WTC11 (cell line): ENCODE results near the gene SUCLG2. TPM values are rescaled to one million over a fixed set of nuclear protein-coding genes. Genes with fewer than 3 reads are reported as not detected.

Experiments
- ATAC-seq: fragments of 200-7000 bp; cut with Tn5 transposase; 2 replicates; pipeline ENCODE4 v1.10.0; 2021; ENCODE audit warnings: mild to moderate bottlenecking, moderate library complexity
- CTCF ChIA-PET: fragments of 300-600 bp; sonication (Branson Sonifier 250); formaldehyde crosslinking; loops from one replicate; lab custom pipeline; 2021; ENCODE audit warnings: antibody characterized with exemption; lab: Charles Lee
- POLR2A ChIA-PET: fragments of 350-600 bp; sonication (Branson Sonifier 250); formaldehyde crosslinking; loops from one replicate; lab custom pipeline; 2021; ENCODE audit warnings: antibody characterized with exemption; lab: Charles Lee
- DNase-seq: peaks from one replicate; pipeline ENCODE4 v3.0.0; 2021; ENCODE audit warnings: low spot score
- H3K27ac Mint-ChIP-seq: 2 replicates; pipeline ENCODE4 v1.8.0; 2021; ENCODE audit warnings: mixed read lengths
- H3K27me3 Mint-ChIP-seq: 2 replicates; pipeline ENCODE4 v1.8.0; 2021; ENCODE audit warnings: low read depth, mild to moderate bottlenecking, moderate library complexity, mixed read lengths
- H3K36me3 Mint-ChIP-seq: 2 replicates; pipeline ENCODE4 v1.8.0; 2021; ENCODE audit warnings: mixed read lengths
- H3K4me1 Mint-ChIP-seq: 2 replicates; pipeline ENCODE4 v1.8.0; 2022; ENCODE audit warnings: mixed read lengths
- H3K4me3 Mint-ChIP-seq: 2 replicates; pipeline ENCODE4 v1.8.0; 2021; ENCODE audit warnings: mild to moderate bottlenecking, moderate library complexity, mixed read lengths
- H3K9me3 Mint-ChIP-seq: 2 replicates; pipeline ENCODE4 v1.8.0; 2021; ENCODE audit warnings: mixed read lengths
- CBFB ChIP-seq: sonication (generic); formaldehyde crosslinking; IDR thresholded peaks from 2 replicates; pipeline ENCODE4 v1.8.1; 2022; ENCODE audit warnings: mild to moderate bottlenecking, low read depth, missing genetic modification reagents
- CREB1 ChIP-seq: sonication (generic); formaldehyde crosslinking; IDR thresholded peaks from 2 replicates; pipeline ENCODE4 v1.8.0; 2023; ENCODE audit warnings: mild to moderate bottlenecking, missing genetic modification reagents
- CREM ChIP-seq: sonication (generic); formaldehyde crosslinking; IDR thresholded peaks from 2 replicates; pipeline ENCODE4 v1.8.1; 2022; ENCODE audit warnings: mild to moderate bottlenecking, missing genetic modification reagents, moderate library complexity
- EMX1 ChIP-seq: fragments of 250-450 bp; sonication (Bioruptor Pico); IDR thresholded peaks from 2 replicates; pipeline ENCODE4 v1.8.0; 2021; ENCODE audit warnings: mild to moderate bottlenecking
- FOXP4 ChIP-seq: sonication (generic); formaldehyde crosslinking; IDR thresholded peaks from 2 replicates; pipeline ENCODE4 v1.8.0; 2022; ENCODE audit warnings: mild to moderate bottlenecking, missing genetic modification reagents
- IRF2 ChIP-seq: sonication (generic); formaldehyde crosslinking; IDR thresholded peaks from 2 replicates; pipeline ENCODE4 v1.8.0; 2022; ENCODE audit warnings: low read depth, missing genetic modification reagents, borderline replicate concordance
- JAZF1 ChIP-seq: fragments of 250-450 bp; sonication (Bioruptor Pico); IDR thresholded peaks from 2 replicates; pipeline ENCODE4 v1.9.0; 2021; ENCODE audit warnings: moderate library complexity, mild to moderate bottlenecking, inconsistent platforms
- JUN ChIP-seq: sonication (generic); formaldehyde crosslinking; IDR thresholded peaks from 2 replicates; pipeline ENCODE4 v1.8.0; 2023; ENCODE audit warnings: mild to moderate bottlenecking, missing genetic modification reagents
- NR1H2 ChIP-seq: sonication (generic); formaldehyde crosslinking; IDR thresholded peaks from 2 replicates; pipeline ENCODE4 v1.9.0; 2021; ENCODE audit warnings: mild to moderate bottlenecking, moderate library complexity, missing genetic modification reagents
- NR2C2 ChIP-seq: sonication (generic); formaldehyde crosslinking; IDR thresholded peaks from 2 replicates; pipeline ENCODE4 v1.8.0; 2022; ENCODE audit warnings: mild to moderate bottlenecking, missing genetic modification reagents
- OVOL2 ChIP-seq: fragments of 250-450 bp; sonication (Bioruptor Pico); IDR thresholded peaks from 2 replicates; pipeline ENCODE4 v1.9.0; 2021; ENCODE audit warnings: mild to moderate bottlenecking, borderline replicate concordance
- SMAD3 ChIP-seq: sonication (generic); formaldehyde crosslinking; IDR thresholded peaks from 2 replicates; pipeline ENCODE4 v1.8.0; 2022; ENCODE audit warnings: missing genetic modification reagents, mild to moderate bottlenecking, borderline replicate concordance
- TEAD4 ChIP-seq: sonication (generic); formaldehyde crosslinking; IDR thresholded peaks from 2 replicates; pipeline ENCODE4 v1.8.0; 2022; ENCODE audit warnings: mild to moderate bottlenecking, missing genetic modification reagents
- ZNF219 ChIP-seq: sonication (generic); formaldehyde crosslinking; IDR thresholded peaks from 2 replicates; pipeline ENCODE4 v1.8.0; 2023; ENCODE audit warnings: missing genetic modification reagents, mild to moderate bottlenecking, borderline replicate concordance
- ZNF416 ChIP-seq: fragments of 250-450 bp; sonication (Bioruptor Pico); IDR thresholded peaks from 2 replicates; pipeline ENCODE4 v1.9.0; 2021; ENCODE audit warnings: mild to moderate bottlenecking, inconsistent platforms
- ZNF423 ChIP-seq: fragments of 250-450 bp; sonication (Bioruptor Pico); IDR thresholded peaks from 2 replicates; pipeline ENCODE4 v2.1.2; 2022; ENCODE audit warnings: mild to moderate bottlenecking, moderate library complexity
- total RNA-seq: library from RNA; stranded (reverse); gene quantifications from 3 replicates; pipeline ENCODE4 v1.2.3, GENCODE V29; 2021
- TF ChIP-seq, protein P1 (sequence below): sonication (generic); formaldehyde crosslinking; IDR thresholded peaks from 2 replicates; pipeline ENCODE4 v1.8.0; 2022; ENCODE audit warnings: mild to moderate bottlenecking, missing genetic modification reagents
- TF ChIP-seq, protein P2 (sequence below): sonication (generic); formaldehyde crosslinking; conservative IDR thresholded peaks from 2 replicates; pipeline ENCODE4 v1.8.1; 2022; ENCODE audit warnings: mild to moderate bottlenecking, missing genetic modification reagents
- TF ChIP-seq, protein P3 (sequence below): sonication (generic); formaldehyde crosslinking; conservative IDR thresholded peaks from 2 replicates; pipeline ENCODE4 v1.8.1; 2023; ENCODE audit warnings: mild to moderate bottlenecking, low read depth, missing genetic modification reagents, moderate library complexity
- TF ChIP-seq, protein P4 (sequence below): sonication (generic); formaldehyde crosslinking; IDR thresholded peaks from 2 replicates; pipeline ENCODE4 v1.8.1; 2022; ENCODE audit warnings: missing genetic modification reagents, borderline replicate concordance

Gene SUCLG2
- total RNA-seq, 1 experiment from 2014 or later = 39.7 TPM

DNA sequence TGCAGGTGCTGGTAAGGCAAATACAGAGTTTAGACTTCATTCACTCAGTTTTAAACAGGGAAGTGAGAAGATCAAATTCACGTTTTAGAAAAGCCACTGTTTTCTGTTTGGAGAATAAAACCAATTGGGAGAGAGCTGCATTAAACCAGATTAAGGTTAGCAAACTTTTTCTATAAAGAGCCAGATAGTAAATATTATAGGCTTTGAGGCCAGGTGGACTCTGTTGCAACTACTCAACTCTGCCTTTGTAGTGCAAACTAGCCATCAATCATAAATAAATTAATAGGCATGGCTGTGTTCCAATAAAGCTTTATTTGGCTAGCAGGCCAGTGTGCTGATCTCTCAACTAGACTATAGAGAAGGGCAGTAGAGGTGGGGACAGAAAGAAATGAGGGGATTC lies 33.5 kb downstream of the SUCLG2 start:
- no peaks in the 10 kb centered on the region for H3K36me3 Mint-ChIP-seq
- DNase-seq (no peak), ATAC-seq (no peak)
- H3K4me3 Mint-ChIP-seq = no peak overlapping the region
- no peaks in the 10 kb centered on the region for H3K27me3 Mint-ChIP-seq
- H3K4me1 Mint-ChIP-seq = peaks cover 12% of the 10 kb centered on the region
- no peak overlapping the region for H3K27ac Mint-ChIP-seq
- POLR2A ChIA-PET = interaction anchor here (0.6 kb wide), 1 partner anchor 50 kb away, joined by 5 read pairs; no protein-coding TSS in a partner anchor
- no peaks in the 10 kb centered on the region for H3K9me3 Mint-ChIP-seq
- CTCF ChIA-PET = no interaction called here
- TF ChIP-seq JUN (CRISPR knock-in tag) = no peak

DNA sequence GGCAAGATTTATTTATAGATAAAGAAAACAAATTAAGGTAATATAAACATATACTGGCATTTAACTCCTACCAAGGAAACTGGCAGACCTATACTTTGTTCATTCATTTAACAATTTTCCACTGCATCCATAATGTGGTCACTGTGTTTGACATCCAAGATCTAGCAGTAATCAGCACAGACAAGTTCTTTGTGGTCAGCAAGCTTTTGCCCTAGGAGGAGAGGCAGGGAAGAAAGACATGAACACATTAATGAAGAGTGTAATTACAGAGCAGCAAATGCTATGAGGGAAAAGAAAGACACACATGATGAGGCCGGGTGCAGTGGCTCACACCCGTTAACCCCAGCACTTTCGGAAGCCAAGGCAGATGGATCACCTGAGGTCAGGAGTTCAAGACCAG lies 34.4 kb downstream of the SUCLG2 start:
- ChIA-PET POLR2A (no interaction called here), CTCF (no interaction called here)
- DNase-seq (no peak), ATAC-seq (no peak)
- H3K36me3 Mint-ChIP-seq = no peaks in the 10 kb centered on the region
- peak overlapping the region; percentile 55 for H3K27ac Mint-ChIP-seq
- no peaks in the 10 kb centered on the region for H3K27me3 Mint-ChIP-seq
- no peaks in the 10 kb centered on the region for H3K9me3 Mint-ChIP-seq
- H3K4me1 Mint-ChIP-seq = peaks cover 20% of the 10 kb centered on the region
- no peak overlapping the region for H3K4me3 Mint-ChIP-seq
- TF ChIP-seq TEAD4 (CRISPR knock-in tag) (no peak), SMAD3 (CRISPR knock-in tag) (no peak), ZNF219 (CRISPR knock-in tag) (no peak), IRF2 (CRISPR knock-in tag) (no peak), EMX1 (no peak), CREB1 (no peak), CBFB (CRISPR knock-in tag) (no peak), OVOL2 (CRISPR knock-in tag) (no peak), CREM (CRISPR knock-in tag) (no peak), JAZF1 (no peak), ZNF423 (CRISPR knock-in tag) (no peak), FOXP4 (CRISPR knock-in tag) (no peak), NR2C2 (no peak), NR1H2 (CRISPR knock-in tag) (no peak), ZNF416 (CRISPR knock-in tag) (no peak)
- TF ChIP-seq, protein P1, sequence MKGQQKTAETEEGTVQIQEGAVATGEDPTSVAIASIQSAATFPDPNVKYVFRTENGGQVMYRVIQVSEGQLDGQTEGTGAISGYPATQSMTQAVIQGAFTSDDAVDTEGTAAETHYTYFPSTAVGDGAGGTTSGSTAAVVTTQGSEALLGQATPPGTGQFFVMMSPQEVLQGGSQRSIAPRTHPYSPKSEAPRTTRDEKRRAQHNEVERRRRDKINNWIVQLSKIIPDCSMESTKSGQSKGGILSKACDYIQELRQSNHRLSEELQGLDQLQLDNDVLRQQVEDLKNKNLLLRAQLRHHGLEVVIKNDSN (CRISPR knock-in tag) = no peak
- TF ChIP-seq, protein P2, sequence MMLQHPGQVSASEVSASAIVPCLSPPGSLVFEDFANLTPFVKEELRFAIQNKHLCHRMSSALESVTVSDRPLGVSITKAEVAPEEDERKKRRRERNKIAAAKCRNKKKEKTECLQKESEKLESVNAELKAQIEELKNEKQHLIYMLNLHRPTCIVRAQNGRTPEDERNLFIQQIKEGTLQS (CRISPR knock-in tag) = no peak
- TF ChIP-seq, protein P3, sequence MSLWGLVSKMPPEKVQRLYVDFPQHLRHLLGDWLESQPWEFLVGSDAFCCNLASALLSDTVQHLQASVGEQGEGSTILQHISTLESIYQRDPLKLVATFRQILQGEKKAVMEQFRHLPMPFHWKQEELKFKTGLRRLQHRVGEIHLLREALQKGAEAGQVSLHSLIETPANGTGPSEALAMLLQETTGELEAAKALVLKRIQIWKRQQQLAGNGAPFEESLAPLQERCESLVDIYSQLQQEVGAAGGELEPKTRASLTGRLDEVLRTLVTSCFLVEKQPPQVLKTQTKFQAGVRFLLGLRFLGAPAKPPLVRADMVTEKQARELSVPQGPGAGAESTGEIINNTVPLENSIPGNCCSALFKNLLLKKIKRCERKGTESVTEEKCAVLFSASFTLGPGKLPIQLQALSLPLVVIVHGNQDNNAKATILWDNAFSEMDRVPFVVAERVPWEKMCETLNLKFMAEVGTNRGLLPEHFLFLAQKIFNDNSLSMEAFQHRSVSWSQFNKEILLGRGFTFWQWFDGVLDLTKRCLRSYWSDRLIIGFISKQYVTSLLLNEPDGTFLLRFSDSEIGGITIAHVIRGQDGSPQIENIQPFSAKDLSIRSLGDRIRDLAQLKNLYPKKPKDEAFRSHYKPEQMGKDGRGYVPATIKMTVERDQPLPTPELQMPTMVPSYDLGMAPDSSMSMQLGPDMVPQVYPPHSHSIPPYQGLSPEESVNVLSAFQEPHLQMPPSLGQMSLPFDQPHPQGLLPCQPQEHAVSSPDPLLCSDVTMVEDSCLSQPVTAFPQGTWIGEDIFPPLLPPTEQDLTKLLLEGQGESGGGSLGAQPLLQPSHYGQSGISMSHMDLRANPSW (CRISPR knock-in tag) = no peak
- TF ChIP-seq, protein P4, sequence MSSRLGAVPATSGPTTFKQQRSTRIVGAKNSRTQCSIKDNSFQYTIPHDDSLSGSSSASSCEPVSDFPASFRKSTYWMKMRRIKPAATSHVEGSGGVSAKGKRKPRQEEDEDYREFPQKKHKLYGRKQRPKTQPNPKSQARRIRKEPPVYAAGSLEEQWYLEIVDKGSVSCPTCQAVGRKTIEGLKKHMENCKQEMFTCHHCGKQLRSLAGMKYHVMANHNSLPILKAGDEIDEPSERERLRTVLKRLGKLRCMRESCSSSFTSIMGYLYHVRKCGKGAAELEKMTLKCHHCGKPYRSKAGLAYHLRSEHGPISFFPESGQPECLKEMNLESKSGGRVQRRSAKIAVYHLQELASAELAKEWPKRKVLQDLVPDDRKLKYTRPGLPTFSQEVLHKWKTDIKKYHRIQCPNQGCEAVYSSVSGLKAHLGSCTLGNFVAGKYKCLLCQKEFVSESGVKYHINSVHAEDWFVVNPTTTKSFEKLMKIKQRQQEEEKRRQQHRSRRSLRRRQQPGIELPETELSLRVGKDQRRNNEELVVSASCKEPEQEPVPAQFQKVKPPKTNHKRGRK (CRISPR knock-in tag) = no peak
- TF ChIP-seq, all 79 proteins: peak for 0
